K562 (cell line): ENCODE results near the gene SLC44A1. TPM values are rescaled to one million over a fixed set of nuclear protein-coding genes. Genes with fewer than 3 reads are reported as not detected.

Source experiments
- ATAC-seq: fragments of 200-7000 bp; cut with Tn5 transposase; 3 replicates; pipeline ENCODE4 v1.9.1; 2020; ENCODE audit warnings: moderate library complexity
- BruUV-seq: library from RNA; stranded (reverse); fragments of 400-500 nt; replicated peaks from 2 replicates; lab custom pipeline; 2021; lab: Mats Ljungman, UMichigan
- CTCF ChIA-PET: fragments of 300-600 bp; formaldehyde crosslinking; extraction: SDS; loops from one replicate; lab custom pipeline; 2021; ENCODE audit warnings: low intra/inter-chr PET ratio; lab: Yijun Ruan, JAX
- POLR2A ChIA-PET: fragments of 300-600, 350-650 bp; sonication (Branson Sonifier 250); formaldehyde crosslinking; extraction: SDS; loops from one replicate; lab custom pipeline; 2021; ENCODE audit warnings: antibody characterized with exemption, inconsistent platforms; lab: Yijun Ruan, JAX
- DNase-seq, 4 experiments: peaks; one replicate each; pipeline versions ENCODE4 v3.0.0 to v3.0.0-alpha.2; 2011 to 2018; ENCODE audit warnings: low spot score in 3 of 4, mixed read lengths in 3 of 4; ENCODE audit errors: extremely low read depth in 1 of 4
- FAIRE-seq: peaks from 2 replicates; lab custom pipeline; 2011; peaks lifted over from hg19 to GRCh38; lab: Jason Lieb, UNC
- H2AFZ ChIP-seq: 2 replicates; pipeline ENCODE4 v1.6.0; 2011; ENCODE audit warnings: low read depth, low read length, control low read depth, inconsistent platforms
- H3K27ac ChIP-seq: fragments of 200-600 bp; 3 replicates; pipeline ENCODE4 v1.8.0; 2011; ENCODE audit warnings: low read depth, mild to moderate bottlenecking, control low read depth, inconsistent platforms, low read length, moderate library complexity, mixed read lengths; ENCODE audit errors: extremely low read depth
- H3K27me3 ChIP-seq, 2 experiments: fragments of 300-600 bp in 1 of 2; 2 replicates in 1 of 2; 3 replicates in 1 of 2; pipeline versions ENCODE4 v1.6.0 to v1.8.0; 2011; ENCODE audit warnings: inconsistent platforms in 2 of 2, low read length in 2 of 2, mild to moderate bottlenecking in 1 of 2, mixed read lengths in 1 of 2, moderate library complexity in 1 of 2; ENCODE audit not compliant: control insufficient read depth in 2 of 2, insufficient read depth in 2 of 2
- H3K36me3 ChIP-seq: fragments of 300-600 bp; 3 replicates; pipeline ENCODE4 v1.8.0; 2011; ENCODE audit warnings: mild to moderate bottlenecking, low read length, inconsistent platforms; ENCODE audit not compliant: control insufficient read depth, insufficient read depth
- H3K4me1 ChIP-seq, 2 experiments: fragments of 200-600 bp in 1 of 2; replicated peaks in 1 of 2; 2 replicates in 1 of 2; 3 replicates in 1 of 2; pipeline versions ENCODE4 v1.5.1 to v1.8.0; 2011; ENCODE audit warnings: inconsistent platforms in 2 of 2, low read length in 2 of 2, mild to moderate bottlenecking in 1 of 2, mixed read lengths in 1 of 2, moderate library complexity in 1 of 2; ENCODE audit not compliant: control insufficient read depth in 2 of 2, insufficient read depth in 2 of 2
- H3K4me2 ChIP-seq: 2 replicates; pipeline ENCODE4 v1.6.1; 2011; ENCODE audit warnings: low read length, control low read depth, inconsistent platforms, mixed read lengths; ENCODE audit not compliant: insufficient read depth
- H3K4me3 ChIP-seq: fragments of 200-600 bp; sonication (generic), shearing (Covaris generic); 2 replicates; pipeline ENCODE4 v1.5.1; 2016; ENCODE audit warnings: control low read depth, inconsistent platforms
- H3K79me2 ChIP-seq: fragments of 200-600 bp; 3 replicates; pipeline ENCODE4 v1.8.0; 2011; ENCODE audit warnings: low read length, inconsistent platforms; ENCODE audit not compliant: control insufficient read depth, insufficient read depth
- H3K9ac ChIP-seq, 2 experiments: 2 replicates each; pipeline versions ENCODE4 v1.6.0 to v1.6.1; 2011; ENCODE audit warnings: low read depth in 2 of 2, low read length in 2 of 2, control low read depth in 1 of 2, inconsistent platforms in 1 of 2, mild to moderate bottlenecking in 1 of 2, mixed read lengths in 1 of 2; ENCODE audit not compliant: insufficient read depth in 1 of 2
- H3K9me1 ChIP-seq: one replicate; pipeline ENCODE4 v1.6.0; 2011; ENCODE audit warnings: inconsistent platforms, mild to moderate bottlenecking, low read length, moderate library complexity; ENCODE audit not compliant: control insufficient read depth, insufficient read depth
- H3K9me3 ChIP-seq: replicated peaks from 2 replicates; pipeline ENCODE4 v1.5.1; 2011; ENCODE audit warnings: low read depth, low read length, inconsistent platforms; ENCODE audit not compliant: control insufficient read depth, insufficient read depth
- H4K20me1 ChIP-seq: replicated peaks from 2 replicates; pipeline ENCODE4 v1.6.1; 2011; ENCODE audit warnings: low read length, inconsistent platforms, mixed read lengths; ENCODE audit not compliant: control insufficient read depth, insufficient read depth
- CBX5 ChIP-seq: IDR thresholded peaks from 2 replicates; pipeline ENCODE4 v1.6.1; 2014; ENCODE audit warnings: low read depth, borderline replicate concordance
- CC2D1A ChIP-seq: fragments of 450-650 bp; IDR thresholded peaks from 2 replicates; pipeline ENCODE4 v1.6.1; 2017; ENCODE audit warnings: mild to moderate bottlenecking
- GABPB1 ChIP-seq: sonication (generic); formaldehyde crosslinking; IDR thresholded peaks from 2 replicates; pipeline ENCODE4 v1.8.0; 2022; ENCODE audit warnings: mild to moderate bottlenecking, missing genetic modification reagents
- HDAC3 ChIP-seq: fragments of 450-650 bp; IDR thresholded peaks from 2 replicates; pipeline ENCODE4 v1.6.1; 2018; ENCODE audit warnings: borderline replicate concordance, mild to moderate bottlenecking, moderate library complexity; ENCODE audit not compliant: partially characterized antibody
- TRIM24 ChIP-seq, 2 experiments: fragments of 450-650 bp; IDR thresholded peaks; 2 replicates each; pipeline ENCODE4 v1.6.1; 2016
- TRIM28 ChIP-seq: fragments of 450-650 bp; IDR thresholded peaks from 2 replicates; pipeline ENCODE4 v1.6.1; 2017
- ZNF398 ChIP-seq: fragments of 250-450 bp; sonication (Bioruptor Pico); IDR thresholded peaks from 2 replicates; pipeline ENCODE4 v1.8.0; 2021; ENCODE audit warnings: moderate library complexity, mild to moderate bottlenecking, inconsistent platforms
- ZNF57 ChIP-seq: fragments of 450-650 bp; formaldehyde crosslinking; IDR thresholded peaks from 2 replicates; pipeline ENCODE4 v1.4.0; 2020; ENCODE audit warnings: mild to moderate bottlenecking, moderate library complexity
- ZNF668 ChIP-seq: fragments of 250-450 bp; sonication (Bioruptor Pico); IDR thresholded peaks from 2 replicates; pipeline ENCODE4 v1.8.0; 2022; ENCODE audit warnings: mild to moderate bottlenecking, inconsistent platforms
- WGBS: fragments of 100-300 bp; shearing (Covaris generic); methylation state at CpG from one replicate; pipeline ENCODE4 v1.1.6; 2016; ENCODE audit warnings: low coverage, mixed read lengths; ENCODE audit not compliant: insufficient coverage; ENCODE audit errors: missing lambda C conversion rate; 5-methylcytosine and 5-hydroxymethylcytosine counted together
- in situ Hi-C: fragments of 300-500 bp; cut with MboI; formaldehyde crosslinking; loops from 4 replicates; pipeline ENCODE4 v1.15.0; 2018; ENCODE audit warnings: inconsistent platforms, mixed read lengths
- intact Hi-C: fragments of 100-400 bp; cut with micrococcal nuclease; formaldehyde crosslinking; loops from 2 replicates; pipeline ENCODE4 v1.14.2; 2022
- polyA plus RNA-seq, 8 experiments: library from polyadenylated mRNA; depleted of rRNA in 4 of 8; stranded (reverse) in 5 of 8; unstranded in 3 of 8; fragments of >200 nt; fragmentation: Nextera tagmentation in 2 of 8; fragmentation: Illumina TruSeq in 1 of 8; extraction: Ambion mirVana in 2 of 8; extraction: Trizol in 1 of 8; gene quantifications; 2 replicates each; pipeline versions ENCODE4 v1.2.1 to v1.2.3, GENCODE V29; 2011 to 2014; ENCODE audit warnings: inconsistent platforms in 1 of 8, missing spikeins in 1 of 8
- total RNA-seq, 7 experiments: library from RNA; depleted of rRNA in 6 of 7; stranded (reverse); fragments of >200 nt in 6 of 7; fragmentation: Illumina TruSeq in 2 of 7; extraction: Trizol in 2 of 7; gene quantifications; 2 replicates each; pipeline versions ENCODE4 v1.2.1 to v1.2.3, GENCODE V29; 2011 to 2021; ENCODE audit warnings: low replicate concordance in 1 of 7
- TF ChIP-seq, protein P1 (sequence below): fragments of 250-450 bp; sonication (Bioruptor Pico); IDR thresholded peaks from 2 replicates; pipeline ENCODE4 v1.5.0; 2021
- TF ChIP-seq, protein P2 (sequence below): fragments of 450-650 bp; IDR thresholded peaks from 2 replicates; pipeline ENCODE4 v1.6.1; 2016; ENCODE audit warnings: mild to moderate bottlenecking
- TF ChIP-seq, protein P3 (sequence below): fragments of 450-650 bp; IDR thresholded peaks from 2 replicates; pipeline ENCODE4 v1.6.1; 2018; ENCODE audit warnings: mild to moderate bottlenecking, low read depth; ENCODE audit not compliant: partially characterized antibody

Gene SLC44A1
- total and polyA plus RNA-seq, 9 of the 15 experiments (the other 6 are each of a cell fraction or from before 2014, with no cell fraction given): 0.11 to 0.59 (median 0.30) TPM

GRCh38 chr9:105457560-105458294 is 213.3 kb downstream of the SLC44A1 start (continued):
- TF ChIP-seq ZNF398 (CRISPR knock-in tag) (no peak), HDAC3 (no peak)

DNA sequence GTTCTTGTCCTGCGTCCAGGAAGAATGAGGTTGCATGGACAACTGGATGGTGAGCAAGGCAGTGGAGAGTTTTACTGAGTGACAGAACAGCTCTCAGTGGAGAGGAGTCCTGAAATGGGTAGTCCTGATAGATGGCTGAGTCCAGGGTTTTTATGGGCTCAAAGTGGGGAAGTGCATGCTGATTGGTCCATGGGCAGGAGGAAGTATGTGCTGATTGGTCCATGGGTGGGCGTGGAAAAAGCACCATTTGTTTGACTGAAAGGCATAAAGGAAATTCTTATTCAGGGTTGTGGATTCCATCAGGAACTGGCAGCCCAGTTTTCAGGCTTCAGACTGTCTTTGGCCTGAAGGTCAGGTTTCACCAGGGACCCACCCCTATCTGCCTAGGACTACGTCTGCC is 214.0 kb downstream of the SLC44A1 start:
- Histone ChIP-seq H3K4me3 (no peak overlapping the region), H3K9me1 (no peaks in the 10 kb centered on the region), H4K20me1 (no peaks in the 10 kb centered on the region), H2AFZ (no peak overlapping the region), H3K4me1 (peaks cover 11 to 20% of the 10 kb centered on the region in 2 experiments), H3K79me2 (peaks cover 47% of the 10 kb centered on the region), H3K9me3 (peaks cover 8% of the 10 kb centered on the region; the same call in 1 of the 2 replicates), H3K36me3 (no peaks in the 10 kb centered on the region), H3K9ac (no peak overlapping the region), H3K4me2 (no peak overlapping the region), H3K27ac (no peak overlapping the region), H3K27me3 (no peaks in the 10 kb centered on the region)
- DNase-seq (peak in 3 of 4 experiments; percentile 14 to 30 (median 14)), FAIRE-seq (no peak), ATAC-seq (peak; percentile 70)
- WGBS: 69% methylated on average over 3 of the region's 3 CpGs
- in situ Hi-C loops: no loop called here
- intact Hi-C loops: no loop called here
- POLR2A ChIA-PET: interaction anchor here (0.8 kb wide), 1 partner anchor 13 kb away, joined by 3 read pairs; no protein-coding TSS in a partner anchor
- no TSS peak for BruUV-seq
- CTCF ChIA-PET: no interaction called here
- peak in 1 of 2 experiments; percentile 32; a peak in 1 of 4 replicates for TF ChIP-seq TRIM24 (IDR thresholded peaks at IDR 0.05)
- TF ChIP-seq TRIM28: peak; percentile 87
- TF ChIP-seq, protein P1, sequence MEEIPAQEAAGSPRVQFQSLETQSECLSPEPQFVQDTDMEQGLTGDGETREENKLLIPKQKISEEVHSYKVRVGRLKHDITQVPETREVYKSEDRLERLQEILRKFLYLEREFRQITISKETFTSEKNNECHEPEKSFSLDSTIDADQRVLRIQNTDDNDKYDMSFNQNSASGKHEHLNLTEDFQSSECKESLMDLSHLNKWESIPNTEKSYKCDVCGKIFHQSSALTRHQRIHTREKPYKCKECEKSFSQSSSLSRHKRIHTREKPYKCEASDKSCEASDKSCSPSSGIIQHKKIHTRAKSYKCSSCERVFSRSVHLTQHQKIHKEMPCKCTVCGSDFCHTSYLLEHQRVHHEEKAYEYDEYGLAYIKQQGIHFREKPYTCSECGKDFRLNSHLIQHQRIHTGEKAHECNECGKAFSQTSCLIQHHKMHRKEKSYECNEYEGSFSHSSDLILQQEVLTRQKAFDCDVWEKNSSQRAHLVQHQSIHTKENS (CRISPR knock-in tag): no peak
- TF ChIP-seq GABPB1 (CRISPR knock-in tag): no peak
- TF ChIP-seq CC2D1A: peak; percentile 55
- TF ChIP-seq CBX5: peak; percentile 65; the same call in 1 of the 2 replicates
- no peak for TF ChIP-seq ZNF668 (CRISPR knock-in tag)
- TF ChIP-seq, protein P2, sequence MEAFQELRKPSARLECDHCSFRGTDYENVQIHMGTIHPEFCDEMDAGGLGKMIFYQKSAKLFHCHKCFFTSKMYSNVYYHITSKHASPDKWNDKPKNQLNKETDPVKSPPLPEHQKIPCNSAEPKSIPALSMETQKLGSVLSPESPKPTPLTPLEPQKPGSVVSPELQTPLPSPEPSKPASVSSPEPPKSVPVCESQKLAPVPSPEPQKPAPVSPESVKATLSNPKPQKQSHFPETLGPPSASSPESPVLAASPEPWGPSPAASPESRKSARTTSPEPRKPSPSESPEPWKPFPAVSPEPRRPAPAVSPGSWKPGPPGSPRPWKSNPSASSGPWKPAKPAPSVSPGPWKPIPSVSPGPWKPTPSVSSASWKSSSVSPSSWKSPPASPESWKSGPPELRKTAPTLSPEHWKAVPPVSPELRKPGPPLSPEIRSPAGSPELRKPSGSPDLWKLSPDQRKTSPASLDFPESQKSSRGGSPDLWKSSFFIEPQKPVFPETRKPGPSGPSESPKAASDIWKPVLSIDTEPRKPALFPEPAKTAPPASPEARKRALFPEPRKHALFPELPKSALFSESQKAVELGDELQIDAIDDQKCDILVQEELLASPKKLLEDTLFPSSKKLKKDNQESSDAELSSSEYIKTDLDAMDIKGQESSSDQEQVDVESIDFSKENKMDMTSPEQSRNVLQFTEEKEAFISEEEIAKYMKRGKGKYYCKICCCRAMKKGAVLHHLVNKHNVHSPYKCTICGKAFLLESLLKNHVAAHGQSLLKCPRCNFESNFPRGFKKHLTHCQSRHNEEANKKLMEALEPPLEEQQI: peak; percentile 71
- TF ChIP-seq, protein P3, sequence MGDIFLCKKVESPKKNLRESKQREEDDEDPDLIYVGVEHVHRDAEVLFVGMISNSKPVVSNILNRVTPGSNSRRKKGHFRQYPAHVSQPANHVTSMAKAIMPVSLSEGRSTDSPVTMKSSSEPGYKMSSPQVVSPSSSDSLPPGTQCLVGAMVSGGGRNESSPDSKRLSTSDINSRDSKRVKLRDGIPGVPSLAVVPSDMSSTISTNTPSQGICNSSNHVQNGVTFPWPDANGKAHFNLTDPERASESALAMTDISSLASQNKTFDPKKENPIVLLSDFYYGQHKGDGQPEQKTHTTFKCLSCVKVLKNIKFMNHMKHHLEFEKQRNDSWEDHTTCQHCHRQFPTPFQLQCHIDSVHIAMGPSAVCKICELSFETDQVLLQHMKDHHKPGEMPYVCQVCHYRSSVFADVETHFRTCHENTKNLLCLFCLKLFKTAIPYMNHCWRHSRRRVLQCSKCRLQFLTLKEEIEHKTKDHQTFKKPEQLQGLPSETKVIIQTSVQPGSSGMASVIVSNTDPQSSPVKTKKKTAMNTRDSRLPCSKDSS: peak; percentile 91
- no peak for TF ChIP-seq ZNF57
